HG02973 (cell line): ENCODE data around the gene RFC1.

Source experiments
- ATAC-seq: cut with Tn5 transposase; IDR thresholded peaks from one replicate; pipeline ENCODE4 v1.9.1; 2021; ENCODE audit warnings: moderate library complexity; ENCODE audit not compliant: unreplicated experiment

RFC1 gene

DNA sequence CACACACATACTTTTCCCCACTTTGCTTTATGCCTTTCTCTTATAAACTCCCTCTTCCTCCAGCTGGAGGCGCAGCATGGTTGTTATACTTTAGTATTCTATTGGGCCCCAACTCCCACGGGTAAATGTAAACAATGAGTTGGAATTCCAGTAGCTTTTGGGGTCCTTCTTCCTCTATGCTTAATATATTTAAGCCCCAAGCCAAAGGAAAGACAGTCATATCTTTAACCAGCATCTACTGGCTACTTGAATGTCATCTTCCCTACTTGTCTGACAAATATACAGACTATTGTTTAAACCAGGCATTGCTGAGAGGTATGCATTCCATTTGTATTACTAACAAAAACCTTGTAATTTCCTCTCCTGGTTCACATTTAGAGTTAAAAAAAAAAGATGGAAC, 110.9 kb downstream of the RFC1 start:
- no peak for ATAC-seq

DNA sequence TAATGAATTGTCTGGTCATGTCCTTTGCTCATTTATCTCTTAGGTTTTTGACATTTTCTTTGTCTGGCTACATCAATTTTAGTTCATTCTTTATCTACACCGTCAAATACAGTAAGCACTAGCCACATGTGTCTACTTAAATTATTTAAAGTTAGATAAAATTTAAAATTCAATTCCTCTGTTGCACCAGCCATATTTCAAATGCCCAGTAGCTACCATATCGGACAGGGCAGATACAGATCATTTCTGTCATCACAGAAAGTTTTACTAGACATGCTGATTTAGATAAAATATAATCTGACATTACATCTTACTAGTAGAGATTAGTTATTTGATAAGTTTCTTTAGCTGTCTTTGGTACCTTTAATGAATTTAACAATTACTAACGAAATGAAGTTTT, 122.7 kb downstream of the RFC1 start:
- ATAC-seq: no peak
